NCI-H2196 (cell line): Measurements from ENCODE around the gene TEF.
"Not testable (repeated sequence)": the region's sequence is repeated elsewhere in the genome, so short reads cannot be mapped to it uniquely, and the experiment has no call there.

Source experiments
- DNase-seq: peaks from one replicate; lab custom pipeline; 2025; ENCODE audit not compliant: unreplicated experiment; lab: John Stamatoyannopoulos, UW

TEF gene

DNA sequence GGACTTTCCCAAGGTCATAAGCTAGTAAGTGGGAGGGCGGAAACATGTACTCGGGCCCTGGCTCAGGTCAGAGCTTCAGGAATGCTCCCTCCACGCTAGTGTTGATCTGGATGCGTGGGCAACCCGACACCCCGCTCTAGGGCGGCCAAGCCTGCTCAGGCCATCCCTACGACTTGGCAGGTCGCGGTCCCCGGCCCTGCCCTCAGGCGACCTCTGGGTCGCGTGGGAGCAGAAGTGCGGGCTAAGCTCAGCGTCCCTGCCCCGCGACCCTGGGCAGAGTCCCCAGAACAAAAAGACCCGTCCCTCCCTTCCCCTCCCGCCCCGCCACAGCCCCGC lies 781 bp upstream of the TEF start:
- DNase-seq, result peak; percentile 71

DNA sequence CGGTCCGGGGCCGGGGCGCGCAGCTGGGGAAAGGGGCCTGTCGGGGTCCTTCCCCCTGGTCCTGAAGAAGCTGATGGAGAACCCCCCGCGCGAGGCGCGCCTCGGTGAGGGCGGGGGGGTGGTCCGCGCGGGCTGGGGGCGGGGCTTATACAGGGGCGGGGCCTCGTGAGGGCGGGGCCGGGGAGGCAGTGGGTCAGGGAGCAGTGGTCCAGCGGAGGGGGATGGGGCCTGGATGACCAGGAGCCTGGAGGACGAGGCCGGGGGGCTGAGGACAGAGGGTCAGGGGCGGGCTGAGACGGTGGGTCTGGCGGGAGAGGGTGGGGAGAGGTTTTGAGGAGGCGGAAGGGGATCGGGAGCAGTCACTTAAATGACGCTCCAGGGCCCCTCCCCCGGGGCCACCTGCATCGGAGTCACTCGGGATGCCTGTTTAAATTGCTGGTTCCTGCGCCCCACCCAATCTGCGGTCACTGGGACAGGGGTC lies 396 bp downstream of the TEF start:
- DNase-seq, result peak; percentile 47

DNA sequence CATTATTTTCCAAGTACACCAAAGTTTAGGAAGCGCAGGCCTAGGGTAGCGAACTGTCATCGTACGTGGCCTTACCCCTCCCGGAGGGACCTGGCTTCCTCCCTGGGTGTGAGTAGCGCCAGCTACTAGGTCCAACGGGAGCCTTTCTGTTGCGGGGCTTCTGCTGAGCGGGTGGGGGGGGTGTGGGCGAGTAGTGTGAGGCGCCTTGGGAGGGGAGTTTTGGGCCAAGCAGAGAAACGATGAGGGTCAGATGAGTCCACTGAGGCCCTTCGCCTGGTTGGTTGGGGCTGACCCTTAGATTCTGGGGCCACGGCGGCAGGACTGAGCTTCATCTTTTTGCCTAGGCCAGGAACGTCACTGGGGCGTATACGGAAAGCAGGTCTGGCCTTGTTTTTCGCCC lies 868 bp downstream of the TEF start:
- DNase-seq, result no peak

DNA sequence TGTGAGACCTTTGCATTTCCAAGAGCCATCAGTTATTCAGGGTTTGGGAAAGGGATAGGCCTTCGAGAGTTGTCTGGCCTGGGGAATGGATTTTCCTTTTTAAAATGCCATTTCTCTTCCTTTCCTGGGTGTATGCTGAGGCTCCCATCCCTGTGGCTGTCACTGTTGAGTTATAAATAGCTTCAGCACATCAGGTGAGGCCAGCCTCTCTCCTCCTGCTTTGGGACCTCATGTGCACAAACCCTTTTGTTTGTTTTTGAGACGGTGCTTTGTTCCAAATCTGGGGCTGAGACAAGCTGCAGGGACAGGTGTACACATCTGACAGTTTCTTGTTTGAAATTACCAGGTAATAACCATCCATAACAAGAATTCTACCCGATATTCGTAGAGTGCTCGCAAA lies 1.3 kb downstream of the TEF start:
- no peak for DNase-seq

DNA sequence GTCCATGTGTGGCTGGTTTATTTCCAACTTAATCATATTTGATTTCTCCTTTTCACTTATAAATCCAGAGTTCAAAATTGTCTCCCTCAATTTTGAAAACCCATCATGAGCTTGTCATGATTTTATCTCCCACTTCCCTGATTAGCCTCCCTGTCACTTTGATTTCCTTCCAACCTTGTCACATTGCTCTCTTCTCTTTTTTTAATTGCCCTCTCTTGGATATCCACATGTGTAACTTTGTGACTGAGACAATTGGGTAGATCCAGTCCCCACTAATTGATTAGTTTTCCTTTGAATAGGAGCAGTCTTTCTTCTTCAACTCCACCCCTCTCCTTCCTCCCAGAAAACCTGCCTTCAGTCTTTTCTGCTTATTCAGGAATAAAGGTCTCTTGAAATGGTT lies 2.4 kb downstream of the TEF start:
- no peak for DNase-seq

DNA sequence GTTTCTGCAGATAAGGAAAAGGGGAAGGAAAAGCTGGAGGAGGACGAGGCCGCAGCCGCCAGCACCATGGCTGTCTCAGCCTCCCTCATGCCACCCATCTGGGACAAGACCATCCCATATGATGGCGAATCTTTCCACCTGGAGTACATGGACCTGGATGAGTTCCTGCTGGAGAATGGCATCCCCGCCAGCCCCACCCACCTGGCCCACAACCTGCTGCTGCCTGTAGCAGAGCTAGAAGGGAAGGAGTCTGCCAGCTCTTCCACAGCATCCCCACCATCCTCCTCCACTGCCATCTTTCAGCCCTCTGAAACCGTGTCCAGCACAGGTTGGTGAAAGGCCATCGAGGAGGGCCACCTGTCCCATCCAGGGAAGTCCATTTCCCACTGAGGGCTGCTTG lies 5.6 kb downstream of the TEF start:
- no peak for DNase-seq

DNA sequence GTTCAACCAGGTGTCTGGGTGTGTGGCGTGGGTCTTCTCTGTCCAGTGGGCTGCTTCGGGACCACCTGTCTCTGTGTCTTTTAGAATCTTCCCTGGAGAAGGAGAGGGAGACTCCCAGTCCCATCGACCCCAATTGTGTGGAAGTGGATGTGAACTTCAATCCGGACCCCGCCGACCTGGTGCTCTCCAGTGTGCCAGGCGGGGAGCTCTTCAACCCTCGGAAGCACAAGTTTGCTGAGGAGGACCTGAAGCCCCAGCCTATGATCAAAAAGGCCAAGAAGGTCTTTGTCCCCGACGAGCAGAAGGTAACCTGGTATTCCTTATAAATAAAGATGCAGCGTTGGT lies 12.2 kb downstream of the TEF start:
- DNase-seq, result no peak

DNA sequence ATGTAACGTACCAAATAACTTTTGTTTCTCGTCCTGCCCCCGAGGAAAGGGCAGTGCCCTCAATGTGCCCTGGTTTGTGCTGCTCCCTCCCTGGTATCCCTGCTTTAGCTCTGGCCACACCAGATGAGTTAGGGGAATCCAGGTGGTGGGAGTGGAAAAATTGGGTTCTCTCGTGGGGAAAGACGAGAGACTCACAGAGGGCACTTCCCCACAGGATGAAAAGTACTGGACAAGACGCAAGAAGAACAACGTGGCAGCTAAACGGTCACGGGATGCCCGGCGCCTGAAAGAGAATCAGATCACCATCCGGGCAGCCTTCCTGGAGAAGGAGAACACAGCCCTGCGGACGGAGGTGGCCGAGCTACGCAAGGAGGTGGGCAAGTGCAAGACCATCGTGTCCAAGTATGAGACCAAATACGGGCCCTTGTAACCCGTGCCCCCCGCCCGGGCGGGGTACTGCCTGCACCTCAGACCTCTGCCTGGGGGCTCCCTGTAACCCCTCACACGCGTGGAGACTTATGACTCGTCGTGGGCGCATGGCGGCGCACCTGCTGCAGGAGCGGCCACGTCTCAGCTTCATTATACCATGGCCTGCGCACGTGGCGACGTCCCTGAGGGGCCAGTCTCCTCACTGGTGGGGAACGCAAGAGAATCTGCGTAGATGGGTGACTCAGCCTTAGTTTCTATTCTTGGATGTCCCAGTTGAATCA lies 13.9 kb downstream of the TEF start:
- no peak for DNase-seq

DNA sequence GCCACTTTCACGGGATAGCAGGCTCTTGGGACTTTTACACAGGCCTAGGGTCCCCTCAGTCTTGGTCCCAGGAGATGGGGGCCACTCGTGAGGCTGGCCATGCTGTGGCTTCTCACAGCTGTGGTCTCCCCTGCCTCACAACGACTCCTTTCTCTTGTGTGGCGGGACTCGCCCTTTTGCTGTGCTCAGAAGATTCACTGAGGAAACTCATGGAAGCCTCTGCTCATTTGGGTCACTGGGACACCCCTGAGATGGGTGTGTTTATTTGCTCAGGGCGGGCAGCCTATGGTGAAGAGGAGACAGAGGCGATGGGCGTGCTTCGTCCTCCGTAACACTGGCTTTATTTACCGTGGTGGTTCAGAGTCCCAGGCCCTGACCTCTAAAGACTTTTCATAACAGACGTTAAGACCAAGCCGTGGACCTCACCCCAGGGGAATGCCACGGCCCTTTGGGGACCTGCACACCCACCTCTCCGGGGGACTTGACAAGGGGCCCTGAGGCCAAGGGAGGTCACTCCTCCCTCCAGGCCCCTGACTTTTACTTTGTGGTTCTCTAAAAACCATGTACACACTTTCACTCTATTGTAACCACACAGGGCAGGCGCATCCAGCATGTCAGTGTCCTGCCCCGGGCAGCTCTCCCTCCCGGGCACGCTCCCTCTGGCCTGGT lies 15.5 kb downstream of the TEF start:
- no peak for DNase-seq

DNA sequence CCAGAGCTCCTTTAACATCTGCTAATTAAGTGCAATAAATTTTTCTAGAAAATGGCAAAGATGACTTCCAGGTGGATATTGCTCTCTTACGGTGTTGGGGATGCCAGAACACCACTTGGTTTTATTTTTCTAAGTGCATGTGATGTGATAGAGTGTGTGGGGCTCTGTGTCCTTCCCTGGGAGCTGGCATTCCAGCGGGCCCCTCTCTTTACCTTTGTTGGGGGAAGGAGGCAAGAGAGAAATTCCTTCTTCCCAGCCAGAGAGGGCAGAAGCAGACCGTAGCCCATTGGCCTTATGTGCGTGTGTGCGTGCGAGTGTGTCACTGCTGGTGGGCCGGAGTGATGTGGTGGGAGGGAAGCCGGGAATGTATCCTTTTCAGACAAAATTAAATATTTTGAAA lies 17.2 kb downstream of the TEF start:
- no peak for DNase-seq

DNA sequence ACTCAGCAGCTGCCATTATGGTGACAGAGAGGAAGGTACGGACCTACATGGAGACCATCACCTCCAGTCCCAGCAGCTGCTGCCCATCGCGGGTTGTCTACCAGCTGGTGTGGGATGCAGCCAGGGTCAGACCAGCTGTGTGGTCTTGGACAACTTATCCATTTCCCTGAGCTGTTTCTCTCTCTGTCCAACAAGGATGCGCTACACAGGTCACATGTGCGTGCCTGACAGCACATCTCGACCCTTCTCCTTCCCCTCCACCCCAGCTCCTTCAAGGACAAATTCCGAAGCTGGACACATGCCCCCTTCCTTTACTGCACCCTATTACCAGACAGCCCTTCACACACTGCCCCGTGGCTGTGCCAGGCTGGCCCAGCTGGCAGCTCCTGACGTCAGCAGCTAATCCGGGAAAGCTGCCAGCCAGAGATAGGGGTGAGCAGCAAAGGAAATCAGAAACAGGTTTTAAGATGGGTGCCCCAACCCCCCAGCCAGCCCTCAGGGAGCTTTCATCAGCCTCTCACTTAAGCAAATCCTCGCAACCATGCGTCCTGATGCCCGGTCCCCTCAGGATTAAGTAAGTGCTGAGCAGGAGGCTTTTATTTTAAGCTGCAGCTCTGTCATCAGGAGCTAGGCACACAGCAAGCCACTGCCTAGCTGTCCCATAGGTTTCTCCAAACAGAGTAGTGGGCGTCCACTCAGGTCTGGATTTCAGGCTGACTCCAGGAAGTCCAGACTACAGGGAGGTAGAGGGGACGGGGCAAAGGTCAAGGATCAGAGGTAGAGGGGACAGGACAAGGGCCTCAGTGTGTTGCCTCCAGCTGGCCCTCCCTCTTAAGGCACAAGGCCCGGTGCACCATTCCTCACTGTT lies 20.3 kb downstream of the TEF start:
- DNase-seq, result peak; percentile 83

DNA sequence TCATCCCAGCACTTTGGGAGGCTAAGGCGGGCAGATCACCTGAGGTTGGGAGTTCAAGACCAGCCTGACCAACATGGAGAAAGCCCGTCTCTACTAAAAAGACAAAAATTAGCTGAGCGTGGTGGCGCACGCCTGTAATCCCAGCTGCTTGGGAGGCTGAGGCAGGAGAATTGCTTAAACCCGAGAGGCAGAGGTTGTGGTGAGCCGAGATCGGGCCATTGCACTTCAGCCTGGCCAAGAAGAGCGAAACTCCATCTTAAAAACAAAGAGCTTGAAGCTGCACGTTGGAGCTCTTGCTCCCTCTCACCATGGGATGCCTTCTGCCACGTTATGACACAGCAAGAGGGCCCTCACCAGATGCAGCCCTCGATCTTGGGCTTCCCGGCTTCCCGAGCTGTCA lies 21.1 kb downstream of the TEF start:
- not testable (repeated sequence) for DNase-seq

DNA sequence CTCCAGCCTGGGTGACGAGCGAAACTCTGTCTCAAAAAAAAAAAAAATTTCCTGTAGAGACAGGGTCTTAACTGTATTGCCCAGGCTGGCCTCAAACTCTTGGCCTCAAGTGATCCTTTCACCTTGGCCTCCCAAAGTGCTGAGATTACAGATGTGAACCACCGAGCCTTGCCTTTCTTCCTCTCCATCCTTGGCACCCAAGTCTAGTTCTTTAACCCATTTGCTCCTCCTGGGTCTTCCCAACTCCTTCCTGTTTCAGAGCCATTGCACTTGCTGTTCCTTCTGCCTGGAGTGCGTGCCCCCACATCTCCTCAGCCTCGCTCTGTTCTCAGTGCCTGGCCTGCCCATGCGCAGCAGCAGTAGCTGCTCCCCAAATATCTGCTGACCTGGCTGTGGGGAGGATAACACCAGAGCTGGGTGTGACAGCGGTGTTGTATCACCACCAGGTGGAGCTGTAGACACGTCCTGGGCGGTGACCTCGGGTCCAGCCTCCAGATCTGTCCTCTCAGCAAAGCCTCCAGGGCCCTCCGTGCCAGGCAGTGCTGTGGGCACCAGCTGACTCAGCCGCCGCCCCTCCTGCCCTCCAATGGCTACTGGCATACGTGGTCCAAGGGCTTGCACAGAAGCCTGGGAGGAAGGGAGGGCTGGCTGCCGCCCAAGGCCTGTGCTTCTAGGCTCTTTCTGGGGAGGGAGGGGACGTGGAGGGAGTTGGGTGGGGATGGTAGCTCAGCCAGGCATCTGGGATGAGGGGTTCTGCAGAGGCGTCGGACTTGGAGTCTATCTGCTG lies 22.0 kb downstream of the TEF start:
- peak; percentile 95 for DNase-seq

DNA sequence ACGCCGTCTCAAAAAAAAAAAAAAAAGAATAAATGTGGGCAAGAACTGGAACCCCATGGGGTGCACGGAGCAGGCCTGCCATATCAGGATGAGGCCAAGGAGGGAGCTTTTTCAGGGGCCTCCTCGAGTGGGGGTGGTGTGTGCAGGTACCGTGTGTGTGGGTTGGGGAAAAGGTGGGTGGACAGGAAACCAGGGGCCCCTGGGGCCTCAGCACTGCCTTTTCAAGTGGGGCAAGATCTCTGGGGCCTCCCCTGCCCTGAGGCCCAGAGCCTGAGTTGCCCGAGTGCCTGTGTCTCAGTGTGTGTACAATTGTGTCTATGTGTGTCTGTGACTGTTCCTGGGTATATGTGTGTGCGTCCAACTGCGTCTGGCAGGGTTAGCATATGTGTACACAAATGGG lies 23.8 kb downstream of the TEF start:
- DNase-seq, result no peak

DNA sequence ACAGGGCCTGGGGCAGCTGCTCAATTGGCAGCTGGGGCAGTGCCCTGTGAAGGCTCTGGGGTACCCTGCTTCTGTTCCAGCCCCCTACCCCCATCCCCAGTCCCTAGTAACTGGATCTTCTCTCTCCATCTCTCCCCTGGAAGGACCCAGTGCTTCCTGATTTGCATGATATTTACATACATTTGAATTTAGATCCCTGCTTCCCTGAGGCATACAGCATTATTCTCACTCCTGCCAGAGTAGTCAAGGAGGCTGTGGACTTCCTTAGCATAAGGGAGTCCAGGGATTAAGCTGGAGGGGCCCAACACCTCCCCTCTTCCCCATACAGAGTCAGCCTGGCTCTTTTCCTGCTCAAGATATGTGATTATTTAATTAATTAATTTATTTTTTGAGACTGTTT lies 24.7 kb downstream of the TEF start:
- no peak for DNase-seq

DNA sequence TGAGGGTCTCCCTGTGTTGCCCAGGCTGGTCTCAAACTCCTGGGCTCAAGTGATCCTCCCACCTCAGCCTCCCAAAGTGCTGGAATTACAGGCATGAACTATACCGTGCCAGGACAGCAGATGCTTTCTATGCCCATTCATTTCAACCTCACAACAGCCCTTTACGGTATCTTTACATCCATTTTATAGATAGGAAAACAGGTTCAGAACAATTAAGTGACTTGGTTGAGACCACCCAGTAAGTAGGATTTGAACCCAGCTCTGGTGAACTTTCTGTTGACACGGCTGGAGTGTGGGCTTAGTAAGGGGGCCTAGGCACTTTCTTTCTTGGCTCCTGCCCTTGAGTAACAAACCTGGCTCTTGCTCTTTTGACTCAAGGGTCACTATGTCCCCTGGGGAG lies 25.7 kb downstream of the TEF start:
- no peak for DNase-seq

DNA sequence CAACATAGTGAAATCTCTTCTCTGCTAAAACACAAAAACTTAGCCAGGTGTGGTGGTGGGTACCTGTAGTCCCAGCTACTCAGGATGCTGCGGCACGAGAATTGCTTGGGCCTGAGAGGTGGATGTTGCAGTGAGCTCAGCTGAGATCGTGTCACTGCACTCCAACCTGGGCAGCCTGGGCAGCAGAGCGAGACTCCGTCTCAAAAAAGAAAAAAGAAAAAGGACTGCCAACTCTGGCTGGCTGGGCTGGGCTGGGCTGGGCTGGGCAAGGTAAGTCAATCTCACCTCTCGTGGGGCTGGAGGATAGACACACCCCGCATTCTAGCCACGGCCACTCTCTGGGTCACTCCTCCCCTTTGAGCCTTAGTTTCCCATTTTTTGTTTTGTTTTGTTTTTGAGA lies 26.9 kb downstream of the TEF start:
- DNase-seq, result no peak

DNA sequence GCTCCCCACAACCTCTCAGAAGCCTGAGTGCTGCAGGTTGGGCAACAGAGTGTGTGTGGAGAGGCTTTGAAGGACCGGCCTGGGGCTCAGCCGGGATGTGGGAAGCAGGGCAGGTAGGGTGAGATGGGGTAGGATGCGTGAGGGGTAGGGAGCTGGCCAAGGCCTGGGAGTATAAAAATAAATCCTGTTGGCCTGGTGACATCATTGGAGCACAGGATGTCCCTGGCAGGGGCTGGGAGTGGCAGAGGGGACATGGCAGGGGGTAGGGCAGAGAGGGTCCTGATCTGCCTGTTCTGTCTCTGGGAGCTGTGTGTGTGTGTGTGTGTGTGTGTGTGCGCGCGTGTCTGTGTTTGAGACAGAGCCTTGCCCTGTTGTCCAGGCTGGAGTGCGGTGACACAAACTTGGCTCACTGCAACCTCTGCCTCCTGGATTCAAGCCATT lies 28.6 kb downstream of the TEF start:
- no peak for DNase-seq

DNA sequence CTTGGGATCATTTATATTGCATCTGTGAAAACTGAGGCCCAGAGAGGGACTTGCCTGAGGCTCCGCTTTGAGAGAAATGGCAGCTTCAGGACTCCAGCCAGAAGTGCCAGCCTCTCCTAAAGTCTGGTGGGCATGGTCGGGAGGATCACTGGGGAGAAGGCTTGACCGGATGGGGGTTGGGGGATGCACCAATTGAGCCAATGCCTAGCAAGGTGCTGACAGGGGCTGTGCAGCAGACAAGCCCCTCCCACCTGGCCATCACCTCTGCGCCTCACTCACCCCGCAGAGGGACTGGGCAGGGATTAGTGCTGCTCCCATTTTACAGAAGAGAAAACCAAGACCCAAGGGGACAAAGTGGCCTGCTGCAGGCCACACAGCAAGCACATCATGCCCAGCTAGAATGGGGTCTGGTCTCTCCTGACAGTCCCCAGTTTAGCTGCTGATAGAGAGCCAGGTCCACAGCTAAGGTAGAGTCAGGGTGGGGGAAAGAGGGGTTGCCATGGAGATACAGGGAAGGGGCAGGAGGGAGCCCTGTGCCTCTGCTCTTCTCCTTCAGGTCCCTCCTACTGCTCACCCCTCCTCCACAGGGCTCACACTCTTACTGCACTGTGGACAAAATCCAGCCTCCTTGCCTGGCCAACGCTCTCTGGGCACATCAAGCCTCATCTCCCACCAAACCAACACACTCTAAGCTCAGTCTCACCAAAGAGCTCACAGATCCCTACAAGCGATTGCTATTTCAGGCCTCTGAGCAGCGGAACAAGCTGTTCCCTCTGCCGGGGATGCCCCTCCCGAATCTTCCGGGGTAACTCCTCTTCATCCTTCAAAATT lies 29.5 kb downstream of the TEF start:
- no peak for DNase-seq

DNA sequence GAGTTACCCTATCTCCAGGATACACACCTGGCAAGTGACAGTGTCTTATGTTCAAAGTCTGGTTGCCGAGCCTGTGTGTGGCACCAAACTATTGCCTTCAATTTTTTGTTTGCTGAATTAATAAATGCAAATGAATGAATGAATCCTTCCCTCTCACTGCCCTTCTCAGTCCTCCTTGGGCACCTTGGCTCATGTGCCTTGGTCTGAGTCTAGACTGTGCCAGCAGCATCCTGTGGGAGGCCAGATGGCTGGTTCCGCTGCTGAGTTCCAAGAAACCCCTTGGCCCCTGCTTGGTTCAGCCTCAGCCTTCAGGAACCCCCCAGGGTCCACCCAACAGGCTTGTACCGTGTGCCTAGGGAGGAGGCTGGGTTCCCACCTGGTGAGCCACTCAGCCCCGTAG lies 33.8 kb downstream of the TEF start:
- no peak for DNase-seq
